Measurements from ENCODE around the gene SORCS1.

SORCS1 gene

DNA sequence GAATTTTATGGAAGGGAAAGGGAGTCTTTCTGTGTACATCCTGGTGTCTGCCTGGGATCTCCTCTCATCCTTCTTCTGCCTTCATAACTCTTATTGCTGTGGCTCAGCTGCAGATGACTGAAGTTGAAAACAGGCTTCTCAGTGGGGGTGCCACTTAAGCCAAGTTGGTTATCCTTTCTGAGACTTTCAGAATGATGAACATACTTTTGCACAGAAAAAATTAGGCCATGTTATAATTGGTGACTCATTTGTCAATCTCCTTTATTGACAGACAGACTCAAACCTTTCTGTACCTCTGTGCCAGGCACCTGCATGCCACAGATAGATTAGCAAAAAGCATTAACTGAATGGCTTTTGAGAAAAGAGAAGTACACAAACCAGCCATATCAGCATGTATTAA is 430.3 kb downstream of the SORCS1 start:
- DNase-seq (ENCODE audit: low read depth) = peak; percentile 48
- TF ChIP-seq, protein P1, sequence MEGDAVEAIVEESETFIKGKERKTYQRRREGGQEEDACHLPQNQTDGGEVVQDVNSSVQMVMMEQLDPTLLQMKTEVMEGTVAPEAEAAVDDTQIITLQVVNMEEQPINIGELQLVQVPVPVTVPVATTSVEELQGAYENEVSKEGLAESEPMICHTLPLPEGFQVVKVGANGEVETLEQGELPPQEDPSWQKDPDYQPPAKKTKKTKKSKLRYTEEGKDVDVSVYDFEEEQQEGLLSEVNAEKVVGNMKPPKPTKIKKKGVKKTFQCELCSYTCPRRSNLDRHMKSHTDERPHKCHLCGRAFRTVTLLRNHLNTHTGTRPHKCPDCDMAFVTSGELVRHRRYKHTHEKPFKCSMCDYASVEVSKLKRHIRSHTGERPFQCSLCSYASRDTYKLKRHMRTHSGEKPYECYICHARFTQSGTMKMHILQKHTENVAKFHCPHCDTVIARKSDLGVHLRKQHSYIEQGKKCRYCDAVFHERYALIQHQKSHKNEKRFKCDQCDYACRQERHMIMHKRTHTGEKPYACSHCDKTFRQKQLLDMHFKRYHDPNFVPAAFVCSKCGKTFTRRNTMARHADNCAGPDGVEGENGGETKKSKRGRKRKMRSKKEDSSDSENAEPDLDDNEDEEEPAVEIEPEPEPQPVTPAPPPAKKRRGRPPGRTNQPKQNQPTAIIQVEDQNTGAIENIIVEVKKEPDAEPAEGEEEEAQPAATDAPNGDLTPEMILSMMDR (IDR thresholded peaks at IDR 0.05; ENCODE audit: insufficient read depth, low read depth, low read length, missing control alignments) = no peak
- H3K4me3 ChIP-seq (ENCODE audit: low read depth, low read length) = no peak overlapping the region

DNA sequence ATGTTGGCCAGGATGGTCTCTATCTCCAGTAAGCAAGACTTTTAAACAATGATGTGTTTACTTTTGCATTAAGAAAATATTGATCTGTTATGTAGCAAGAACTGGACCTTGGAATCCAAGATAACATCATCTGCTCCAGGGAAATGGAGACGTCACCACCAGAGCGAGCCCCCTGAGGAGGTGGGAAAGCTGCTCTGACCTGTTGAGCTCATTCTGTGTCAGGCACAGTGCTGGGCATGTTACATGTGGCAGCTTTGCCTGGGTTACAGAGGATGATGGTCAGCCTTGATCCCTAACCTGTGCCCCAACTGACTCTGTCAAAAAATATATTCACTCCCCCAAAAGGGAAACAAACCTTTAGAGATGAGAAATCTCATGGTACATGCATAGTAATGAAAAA is 436.3 kb downstream of the SORCS1 start:
- TF ChIP-seq, protein P1 (IDR thresholded peaks at IDR 0.05; ENCODE audit: insufficient read depth, low read depth, low read length, missing control alignments) = no peak
- no peak overlapping the region for H3K4me3 ChIP-seq (ENCODE audit: low read depth, low read length)
- no peak for DNase-seq (ENCODE audit: low read depth)

DNA sequence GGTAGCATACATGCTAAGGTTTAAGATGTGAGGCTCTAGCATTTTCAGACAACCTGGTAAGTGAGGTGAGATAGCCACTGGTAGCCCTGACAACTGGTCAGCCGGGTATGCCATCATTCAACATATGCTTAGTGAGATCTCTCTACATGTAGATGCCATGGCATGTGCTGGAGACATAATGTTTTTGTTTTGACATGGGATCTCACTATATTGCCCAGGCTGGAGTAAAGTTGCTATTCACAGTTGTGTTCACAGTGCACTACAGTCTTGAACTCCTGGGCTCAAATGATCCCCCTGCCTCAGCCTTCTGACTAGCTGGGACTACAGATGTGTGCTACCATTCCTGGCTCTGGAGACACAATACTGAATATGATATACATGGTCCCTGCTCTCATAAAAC is 437.3 kb downstream of the SORCS1 start:
- TF ChIP-seq, protein P1 (IDR thresholded peaks at IDR 0.05; ENCODE audit: insufficient read depth, low read depth, low read length, missing control alignments) = no peak
- H3K4me3 ChIP-seq (ENCODE audit: low read depth, low read length) = no peak overlapping the region
- no peak for DNase-seq (ENCODE audit: low read depth)

DNA sequence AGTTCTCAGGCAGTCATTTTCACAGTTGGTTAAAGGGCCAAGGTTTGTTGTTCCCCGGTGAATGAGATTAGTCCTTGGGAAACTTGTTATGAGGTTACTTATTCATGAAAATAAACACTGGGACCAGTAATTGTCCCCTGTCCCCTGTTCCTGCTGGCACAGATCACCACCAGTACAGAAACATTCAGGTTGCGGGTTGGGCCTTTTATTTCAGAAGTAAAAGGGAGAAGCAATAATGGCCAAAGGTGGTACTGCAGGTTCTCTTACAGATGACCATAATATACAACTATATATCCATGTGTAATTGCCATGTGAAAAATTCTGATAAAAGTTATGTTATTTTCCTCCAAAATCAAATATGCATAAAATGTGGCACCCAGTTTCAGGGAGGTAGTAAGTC is 442.0 kb downstream of the SORCS1 start:
- no peak for DNase-seq (ENCODE audit: low read depth)
- TF ChIP-seq, protein P1 (IDR thresholded peaks at IDR 0.05; ENCODE audit: insufficient read depth, low read depth, low read length, missing control alignments) = no peak

DNA sequence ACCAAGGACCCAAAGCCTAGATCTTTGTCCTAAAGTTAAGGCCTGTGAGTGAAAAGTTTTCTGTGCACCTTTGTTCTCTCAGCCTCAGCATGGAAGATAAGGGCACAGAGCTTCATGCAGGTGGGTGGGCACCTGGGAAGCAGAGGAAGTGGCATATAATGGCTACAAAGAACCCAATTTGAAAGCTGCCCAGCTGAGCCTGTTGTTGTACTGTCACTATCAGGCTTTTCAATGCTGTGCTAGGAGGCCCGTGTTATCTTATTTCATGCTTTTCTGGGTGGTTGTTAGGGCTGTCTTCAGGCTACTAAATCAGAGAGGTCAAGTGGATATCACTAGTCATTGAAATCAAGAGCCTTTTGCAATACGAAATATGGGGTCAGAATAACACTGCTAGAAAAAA is 443.8 kb downstream of the SORCS1 start:
- no peak overlapping the region for H3K4me3 ChIP-seq (ENCODE audit: low read depth, low read length)
- no peak for DNase-seq (ENCODE audit: low read depth)
- TF ChIP-seq, protein P1 (IDR thresholded peaks at IDR 0.05; ENCODE audit: insufficient read depth, low read depth, low read length, missing control alignments) = no peak

More for the DNA sequence above, 442.0 kb downstream of the SORCS1 start:
- no peak overlapping the region for H3K4me3 ChIP-seq (ENCODE audit: low read depth, low read length)

DNA sequence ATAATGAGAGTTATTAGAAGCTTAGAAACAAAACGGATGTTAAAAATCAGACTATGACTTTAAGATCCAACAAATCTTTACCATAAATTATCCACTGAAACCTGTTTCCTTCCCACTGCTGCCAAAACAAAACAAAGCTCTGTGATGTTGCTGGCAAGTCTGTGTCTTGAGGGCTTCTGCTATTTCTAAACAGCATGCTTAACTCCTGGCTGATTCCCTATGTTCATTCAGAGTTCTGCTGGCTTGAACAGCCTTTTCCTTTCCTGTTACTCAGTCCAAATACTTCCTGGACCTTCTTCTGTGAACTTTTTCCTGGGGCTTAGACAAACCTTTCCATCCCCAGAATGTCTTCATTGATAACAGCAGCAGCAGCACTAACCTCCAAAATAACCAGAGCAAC is 448.1 kb downstream of the SORCS1 start:
- H3K4me3 ChIP-seq (ENCODE audit: low read depth, low read length) = no peak overlapping the region
- TF ChIP-seq, protein P1 (IDR thresholded peaks at IDR 0.05; ENCODE audit: insufficient read depth, low read depth, low read length, missing control alignments) = no peak
- no peak for DNase-seq (ENCODE audit: low read depth)

DNA sequence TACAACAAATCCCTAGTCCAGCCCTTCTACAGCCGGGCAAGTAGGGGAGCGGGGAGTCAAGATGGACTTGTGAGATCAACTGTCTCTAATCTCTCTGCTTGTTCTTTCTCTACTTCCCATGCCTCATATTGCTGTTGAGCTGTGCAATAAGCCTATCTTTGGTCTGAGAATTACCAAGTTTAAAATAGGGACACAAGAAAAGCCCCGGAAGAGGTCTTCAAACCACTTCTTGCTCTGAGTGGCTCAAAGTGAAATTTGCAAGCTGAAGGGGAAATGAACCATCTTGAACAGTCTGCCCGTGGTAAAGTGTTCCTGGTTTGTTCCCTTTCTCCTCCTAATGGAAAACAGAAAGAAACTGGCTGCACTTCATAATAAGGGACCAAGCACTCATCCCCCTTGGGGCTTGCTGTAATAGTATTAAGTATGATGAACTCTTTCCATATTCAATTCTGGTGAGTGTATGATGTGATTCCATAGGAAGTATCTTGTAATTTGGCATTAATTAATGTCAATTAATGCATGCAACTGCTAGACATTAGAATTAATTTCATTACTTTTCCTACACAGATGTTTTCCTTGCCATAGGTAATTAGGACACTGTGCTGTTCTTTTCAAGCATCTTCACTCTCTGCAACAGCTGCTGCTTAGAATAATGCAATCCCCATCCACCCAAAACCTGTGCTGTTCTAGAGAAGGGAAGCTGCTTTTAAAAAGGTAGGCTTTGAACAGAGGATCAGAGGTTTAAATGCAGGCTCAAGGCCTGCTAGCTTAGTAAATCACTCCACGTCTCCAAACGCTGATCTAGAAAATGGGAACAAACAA is 449.6 kb downstream of the SORCS1 start:
- TF ChIP-seq, protein P1 (IDR thresholded peaks at IDR 0.05; ENCODE audit: insufficient read depth, low read depth, low read length, missing control alignments) = no peak
- DNase-seq (ENCODE audit: low read depth) = peak; percentile 52
- H3K4me3 ChIP-seq (ENCODE audit: low read depth, low read length) = no peak overlapping the region

All from GM12865 (cell line).